Measurements from ENCODE around the gene ZNF423. TPM values are rescaled to one million over a fixed set of nuclear protein-coding genes. Genes with fewer than 3 reads are reported as not detected.

Gene ZNF423
- total and polyA plus RNA-seq, 3 experiments from 2014 or later, result not detected

- Histone ChIP-seq H3K9me3 (ENCODE audit: low read length) (no peaks in the 10 kb centered on the region), H3K27me3 (ENCODE audit: insufficient read depth, low read length, poor library complexity, severe bottlenecking) (no peaks in the 10 kb centered on the region), H3K4me3 (ENCODE audit: low read length) (no peak overlapping the region), H3K36me3 (ENCODE audit: insufficient read depth, low read length) (no peaks in the 10 kb centered on the region), H3K27ac (ENCODE audit: low read depth, low read length) (no peak overlapping the region), H3K4me1 (ENCODE audit: insufficient read depth, low read length) (no peaks in the 10 kb centered on the region)
- H3K9me3 Mint-ChIP-seq, result no peaks in the 10 kb centered on the region
- ChIA-PET POLR2A (no interaction called here), CTCF (no interaction called here)
- H3K27me3 Mint-ChIP-seq, result peaks cover 0 to 3% of the 10 kb centered on the region in 2 donors
- H3K27ac Mint-ChIP-seq, result no peak overlapping the region
- H3K4me1 Mint-ChIP-seq, result no peaks in the 10 kb centered on the region
- H3K4me3 Mint-ChIP-seq, result peak overlapping the region in 1 of 7 donors; percentile 41
- DNase-seq, result no peak
- no peaks in the 10 kb centered on the region for H3K36me3 Mint-ChIP-seq
Measured at GRCh38 chr16:49775581-49775980, 80.3 kb downstream of the ZNF423 start.

- Histone ChIP-seq H3K4me1 (ENCODE audit: insufficient read depth, low read length) (no peaks in the 10 kb centered on the region), H3K4me3 (ENCODE audit: low read length) (no peak overlapping the region), H3K27ac (ENCODE audit: low read depth, low read length) (no peak overlapping the region), H3K9me3 (ENCODE audit: low read length) (no peaks in the 10 kb centered on the region), H3K36me3 (ENCODE audit: insufficient read depth, low read length) (no peaks in the 10 kb centered on the region), H3K27me3 (ENCODE audit: insufficient read depth, low read length, poor library complexity, severe bottlenecking) (no peaks in the 10 kb centered on the region)
- Mint-ChIP-seq H3K4me3 (no peak overlapping the region), H3K27ac (no peak overlapping the region), H3K27me3 (peaks cover 4 to 5% of the 10 kb centered on the region in 2 donors), H3K36me3 (no peaks in the 10 kb centered on the region), H3K9me3 (no peaks in the 10 kb centered on the region), H3K4me1 (no peaks in the 10 kb centered on the region)
- POLR2A ChIA-PET, result no interaction called here
- CTCF ChIA-PET, result no interaction called here
- DNase-seq, result no peak
Measured at GRCh38 chr16:49775018-49775417, 80.9 kb downstream of the ZNF423 start.

- Mint-ChIP-seq H3K4me3 (no peak overlapping the region), H3K27ac (no peak overlapping the region), H3K9me3 (no peaks in the 10 kb centered on the region), H3K27me3 (peaks cover 4 to 7% of the 10 kb centered on the region in 2 donors), H3K36me3 (no peaks in the 10 kb centered on the region), H3K4me1 (no peaks in the 10 kb centered on the region)
- no peaks in the 10 kb centered on the region for H3K9me3 ChIP-seq (ENCODE audit: low read length)
- H3K36me3 ChIP-seq (ENCODE audit: insufficient read depth, low read length), result no peaks in the 10 kb centered on the region
- POLR2A ChIA-PET, result no interaction called here
- H3K4me1 ChIP-seq (ENCODE audit: insufficient read depth, low read length), result no peaks in the 10 kb centered on the region
- no peaks in the 10 kb centered on the region for H3K27me3 ChIP-seq (ENCODE audit: insufficient read depth, low read length, poor library complexity, severe bottlenecking)
- CTCF ChIA-PET, result no interaction called here
- H3K27ac ChIP-seq (ENCODE audit: low read depth, low read length), result no peak overlapping the region
- no peak overlapping the region for H3K4me3 ChIP-seq (ENCODE audit: low read length)
- DNase-seq, result no peak
Measured at GRCh38 chr16:49773534-49774475, 82.1 kb downstream of the ZNF423 start.

GRCh38 chr16:49767998-49768397, 87.9 kb downstream of the ZNF423 start:
- no peaks in the 10 kb centered on the region for H3K9me3 ChIP-seq (ENCODE audit: low read length)
- no peaks in the 10 kb centered on the region for H3K9me3 Mint-ChIP-seq
- H3K27me3 ChIP-seq (ENCODE audit: insufficient read depth, low read length, poor library complexity, severe bottlenecking), result no peaks in the 10 kb centered on the region
- H3K27me3 Mint-ChIP-seq, result peaks cover 4 to 10% of the 10 kb centered on the region in 2 donors
- ChIA-PET CTCF (no interaction called here), POLR2A (no interaction called here)
- H3K4me1 Mint-ChIP-seq, result no peaks in the 10 kb centered on the region
- no peaks in the 10 kb centered on the region for H3K4me1 ChIP-seq (ENCODE audit: insufficient read depth, low read length)
- no peak overlapping the region for H3K4me3 ChIP-seq (ENCODE audit: low read length)
- H3K27ac ChIP-seq (ENCODE audit: low read depth, low read length), result no peak overlapping the region
- no peaks in the 10 kb centered on the region for H3K36me3 Mint-ChIP-seq
- no peaks in the 10 kb centered on the region for H3K36me3 ChIP-seq (ENCODE audit: insufficient read depth, low read length)
- no peak overlapping the region for H3K4me3 Mint-ChIP-seq
- no peak overlapping the region for H3K27ac Mint-ChIP-seq
- no peak for DNase-seq

GRCh38 chr16:49767414-49767813, 88.5 kb downstream of the ZNF423 start:
- Histone ChIP-seq H3K9me3 (ENCODE audit: low read length) (no peaks in the 10 kb centered on the region), H3K27me3 (ENCODE audit: insufficient read depth, low read length, poor library complexity, severe bottlenecking) (no peaks in the 10 kb centered on the region), H3K4me3 (ENCODE audit: low read length) (no peak overlapping the region), H3K4me1 (ENCODE audit: insufficient read depth, low read length) (no peaks in the 10 kb centered on the region), H3K27ac (ENCODE audit: low read depth, low read length) (no peak overlapping the region), H3K36me3 (ENCODE audit: insufficient read depth, low read length) (no peaks in the 10 kb centered on the region)
- H3K4me3 Mint-ChIP-seq, result no peak overlapping the region
- H3K27me3 Mint-ChIP-seq, result peaks cover 4 to 10% of the 10 kb centered on the region in 2 donors
- no peaks in the 10 kb centered on the region for H3K4me1 Mint-ChIP-seq
- H3K27ac Mint-ChIP-seq, result no peak overlapping the region
- no peaks in the 10 kb centered on the region for H3K9me3 Mint-ChIP-seq
- CTCF ChIA-PET, result no interaction called here
- POLR2A ChIA-PET, result no interaction called here
- H3K36me3 Mint-ChIP-seq, result no peaks in the 10 kb centered on the region
- DNase-seq, result no peak

GRCh38 chr16:49766225-49766624, 89.7 kb downstream of the ZNF423 start:
- no peaks in the 10 kb centered on the region for H3K4me1 ChIP-seq (ENCODE audit: insufficient read depth, low read length)
- H3K27ac ChIP-seq (ENCODE audit: low read depth, low read length), result no peak overlapping the region
- no peaks in the 10 kb centered on the region for H3K27me3 ChIP-seq (ENCODE audit: insufficient read depth, low read length, poor library complexity, severe bottlenecking)
- POLR2A ChIA-PET, result no interaction called here
- Mint-ChIP-seq H3K27me3 (peaks cover 4 to 10% of the 10 kb centered on the region in 2 donors), H3K9me3 (no peaks in the 10 kb centered on the region), H3K4me3 (no peak overlapping the region), H3K36me3 (no peaks in the 10 kb centered on the region), H3K4me1 (no peaks in the 10 kb centered on the region), H3K27ac (no peak overlapping the region)
- no peak overlapping the region for H3K4me3 ChIP-seq (ENCODE audit: low read length)
- CTCF ChIA-PET, result no interaction called here
- no peaks in the 10 kb centered on the region for H3K9me3 ChIP-seq (ENCODE audit: low read length)
- H3K36me3 ChIP-seq (ENCODE audit: insufficient read depth, low read length), result no peaks in the 10 kb centered on the region
- no peak for DNase-seq

GRCh38 chr16:49763826-49764225, 92.1 kb downstream of the ZNF423 start:
- DNase-seq, result no peak
- no peaks in the 10 kb centered on the region for H3K36me3 ChIP-seq (ENCODE audit: insufficient read depth, low read length)
- POLR2A ChIA-PET, result no interaction called here
- Mint-ChIP-seq H3K4me1 (no peaks in the 10 kb centered on the region), H3K27ac (no peak overlapping the region), H3K36me3 (no peaks in the 10 kb centered on the region), H3K9me3 (no peaks in the 10 kb centered on the region), H3K4me3 (no peak overlapping the region), H3K27me3 (peaks cover 0 to 3% of the 10 kb centered on the region in 2 donors)
- H3K4me3 ChIP-seq (ENCODE audit: low read length), result no peak overlapping the region
- H3K9me3 ChIP-seq (ENCODE audit: low read length), result no peaks in the 10 kb centered on the region
- no peaks in the 10 kb centered on the region for H3K27me3 ChIP-seq (ENCODE audit: insufficient read depth, low read length, poor library complexity, severe bottlenecking)
- no peaks in the 10 kb centered on the region for H3K4me1 ChIP-seq (ENCODE audit: insufficient read depth, low read length)
- CTCF ChIA-PET, result no interaction called here
- no peak overlapping the region for H3K27ac ChIP-seq (ENCODE audit: low read depth, low read length)

- peaks cover 6 to 16% of the 10 kb centered on the region in 2 donors for H3K27me3 Mint-ChIP-seq
- Histone ChIP-seq H3K36me3 (ENCODE audit: insufficient read depth, low read length) (no peaks in the 10 kb centered on the region), H3K4me1 (ENCODE audit: insufficient read depth, low read length) (no peaks in the 10 kb centered on the region), H3K4me3 (ENCODE audit: low read length) (no peak overlapping the region), H3K27ac (ENCODE audit: low read depth, low read length) (no peak overlapping the region), H3K9me3 (ENCODE audit: low read length) (no peaks in the 10 kb centered on the region), H3K27me3 (ENCODE audit: insufficient read depth, low read length, poor library complexity, severe bottlenecking) (peaks cover 2% of the 10 kb centered on the region)
- POLR2A ChIA-PET, result no interaction called here
- H3K9me3 Mint-ChIP-seq, result no peaks in the 10 kb centered on the region
- no peaks in the 10 kb centered on the region for H3K4me1 Mint-ChIP-seq
- no peak overlapping the region for H3K4me3 Mint-ChIP-seq
- H3K36me3 Mint-ChIP-seq, result no peaks in the 10 kb centered on the region
- no peak overlapping the region for H3K27ac Mint-ChIP-seq
- no peak for DNase-seq
- CTCF ChIA-PET, result no interaction called here
Measured at GRCh38 chr16:49760815-49761214, 95.1 kb downstream of the ZNF423 start.

All from CD8-positive, alpha-beta memory T cell (primary cell).